Left kidney (tissue), 2 donors: ENCODE results near the gene EPHX1. TPM values are rescaled to one million over a fixed set of nuclear protein-coding genes. Genes with fewer than 3 reads are reported as not detected.
"Not testable (repeated sequence)": the region's sequence is repeated elsewhere in the genome, so short reads cannot be mapped to it uniquely, and the experiment has no call there.

Experiments
- DNase-seq: peaks from one replicate; pipeline ENCODE4 v3.0.0-alpha.2; 2013
- polyA plus RNA-seq: library from polyadenylated mRNA; unstranded; fragments of 120-200 nt; gene quantifications from one replicate; pipeline ENCODE4 v1.2.1, GENCODE V29; 2013; ENCODE audit not compliant: insufficient read length

The EPHX1 gene
- polyA plus RNA-seq, 1 donor: 59.0 TPM

- DNase-seq: no peak
These were observed 71.4 kb downstream of the EPHX1 start for GRCh38 chr1:225881081-225881958.

GRCh38 chr1:225881959-225882693 is 72.2 kb downstream of the EPHX1 start, which contains the start of gene TMEM63A:
Gene TMEM63A, minus strand, starts transcription at chr1:225882380. Its CDS starts 4,800 bp downstream, at chr1:225877580.
- DNase-seq: peak; percentile 89

GRCh38 chr1:225882694-225883615 is 73.0 kb downstream of the EPHX1 start:
- DNase-seq: no peak

- DNase-seq: no peak
These were observed 73.8 kb downstream of the EPHX1 start for GRCh38 chr1:225883616-225884265.

GRCh38 chr1:225885336-225885735 is 75.4 kb downstream of the EPHX1 start:
- DNase-seq: no peak

GRCh38 chr1:225886159-225887029 is 76.5 kb downstream of the EPHX1 start:
- no peak for DNase-seq

- no peak for DNase-seq
These were observed 77.0 kb downstream of the EPHX1 start for GRCh38 chr1:225887030-225887314.

- not testable (repeated sequence) for DNase-seq
These were observed 77.8 kb downstream of the EPHX1 start for GRCh38 chr1:225887554-225888288.

- DNase-seq: no peak
These were observed 78.5 kb downstream of the EPHX1 start for GRCh38 chr1:225888289-225888897.

GRCh38 chr1:225888898-225889601 is 79.1 kb downstream of the EPHX1 start, which contains the start of gene LEFTY1:
Gene LEFTY1, minus strand, starts transcription at chr1:225889146. Its CDS starts 80 bp downstream, at chr1:225889066.
- DNase-seq: peak; percentile 87

- no peak for DNase-seq
These were observed 79.8 kb downstream of the EPHX1 start for GRCh38 chr1:225889743-225890142.

GRCh38 chr1:225890346-225891228 is 80.7 kb downstream of the EPHX1 start:
- DNase-seq: no peak

GRCh38 chr1:225891229-225891972 is 81.5 kb downstream of the EPHX1 start:
- no peak for DNase-seq

- DNase-seq: no peak
These were observed 82.4 kb downstream of the EPHX1 start for GRCh38 chr1:225892307-225892706.
